GM19397 (cell line): ENCODE data around the gene NAT14.
A peak's percentile ranks its signal among the peaks of the same experiment; 100 is the strongest.

ENCODE experiments used
- ATAC-seq: cut with Tn5 transposase; IDR thresholded peaks from one replicate; pipeline ENCODE4 v1.9.1; 2021; ENCODE audit warnings: mild to moderate bottlenecking, moderate library complexity; ENCODE audit not compliant: unreplicated experiment

Gene NAT14

DNA sequence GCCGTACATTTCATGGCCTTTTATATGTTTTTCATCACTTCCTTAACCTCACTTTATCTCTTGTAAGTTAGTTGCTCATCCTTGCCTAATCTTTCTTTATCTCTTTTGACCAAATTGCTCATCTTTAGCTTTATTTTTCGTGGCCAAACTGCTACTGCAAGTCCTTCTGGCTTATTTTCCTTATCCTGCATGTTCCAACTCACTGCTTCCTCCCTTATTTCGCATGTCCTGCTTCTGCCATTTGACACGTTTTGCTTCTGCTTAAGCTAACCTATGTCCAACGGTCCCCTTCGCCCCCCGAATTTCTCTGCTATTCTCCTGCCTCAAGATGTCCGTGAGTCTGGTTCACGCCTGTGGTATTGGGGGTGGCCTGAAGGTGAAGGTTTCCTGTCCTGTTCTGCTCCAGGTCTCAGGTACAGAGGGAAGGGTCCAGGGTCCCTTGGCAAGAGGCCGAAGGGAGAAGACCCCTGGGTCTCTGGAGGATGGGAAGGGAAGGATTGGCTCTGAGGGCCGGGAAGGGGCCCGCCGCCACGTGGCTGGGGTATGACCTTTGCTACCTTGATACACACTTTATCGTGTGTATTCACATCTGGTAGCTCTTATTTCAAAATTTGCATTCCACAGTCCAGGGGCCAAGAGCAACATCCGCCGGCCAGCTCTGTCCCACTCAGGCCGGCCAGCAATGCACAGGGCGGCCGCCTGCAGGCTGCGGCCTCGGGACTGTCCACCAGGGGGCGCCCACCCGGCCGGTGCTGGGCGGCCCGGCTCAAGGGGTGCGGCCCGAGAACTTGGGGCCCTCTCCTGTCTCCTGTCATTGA, 17.5 kb upstream of the NAT14 start:
- ATAC-seq, result no peak

GRCh38 chr19:55468054-55468393, 17.0 kb upstream of the NAT14 start:
- no peak for ATAC-seq

- no peak for ATAC-seq
These were observed 13.7 kb upstream of the NAT14 start for GRCh38 chr19:55471266-55471665.

DNA sequence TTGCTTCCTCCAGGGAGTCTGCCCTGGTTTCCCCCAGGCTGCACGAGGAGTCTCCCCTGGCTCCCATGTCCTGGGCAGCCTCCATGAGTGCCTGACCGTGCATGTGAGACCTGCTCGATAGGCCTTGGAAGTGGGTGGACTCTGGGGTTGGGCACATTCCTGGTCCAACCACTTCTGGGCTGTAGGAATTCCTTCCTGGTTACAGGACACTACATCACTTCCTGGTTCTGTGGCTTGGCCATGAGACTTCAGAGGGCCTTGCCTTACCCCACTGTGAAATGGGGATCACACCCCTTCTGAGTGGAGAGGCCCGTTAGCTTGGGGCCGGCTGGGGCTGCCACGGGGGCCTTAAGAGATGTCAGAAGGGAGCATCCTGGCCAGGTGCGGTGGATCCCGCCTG, 12.5 kb upstream of the NAT14 start:
- no peak for ATAC-seq

GRCh38 chr19:55473225-55474012, 11.6 kb upstream of the NAT14 start:
- no peak for ATAC-seq

GRCh38 chr19:55474269-55475265, 10.4 kb upstream of the NAT14 start:
- ATAC-seq, result no peak

DNA sequence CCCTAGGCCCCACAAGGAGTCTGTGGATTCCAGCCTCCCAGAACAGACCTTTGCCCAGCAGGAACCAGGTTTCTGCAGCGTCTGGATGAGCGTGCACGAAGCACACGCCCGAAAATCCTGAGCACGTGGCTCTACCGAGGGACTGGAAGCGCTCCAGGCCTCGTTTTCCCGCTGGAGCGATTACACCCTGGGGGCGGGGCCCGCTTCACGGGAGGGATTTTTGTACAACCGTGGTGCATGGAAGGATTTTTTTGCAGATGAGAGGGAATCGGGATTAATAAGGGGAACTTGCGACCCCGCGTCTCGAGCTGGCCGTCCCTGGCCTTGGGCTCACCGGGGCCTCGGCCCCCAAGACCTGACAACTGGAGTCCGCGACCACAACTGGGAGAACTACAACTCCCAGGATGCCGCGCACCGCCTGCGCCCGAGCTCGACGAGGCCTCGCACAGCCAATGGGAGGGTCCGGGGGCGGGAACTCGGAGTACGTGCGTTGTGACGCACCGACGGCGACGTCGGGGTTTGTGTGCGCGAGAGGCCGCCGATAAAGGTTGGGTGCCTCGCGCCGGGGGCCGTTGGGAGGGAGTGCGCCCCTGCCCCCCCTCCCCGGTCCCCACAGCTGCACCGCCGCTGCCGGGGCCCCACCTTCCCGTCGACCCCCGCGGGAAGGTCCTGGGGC, 8.8 kb upstream of the NAT14 start, which contains the start of gene ZNF628:
TSS of gene ZNF628 (plus strand) at position 518 of the 676 bp plus-strand sequence. CDS start 3,294 bp downstream, outside the sequence.
- peak; percentile 93 for ATAC-seq

GRCh38 chr19:55477905-55478304, 7.1 kb upstream of the NAT14 start:
- no peak for ATAC-seq

DNA sequence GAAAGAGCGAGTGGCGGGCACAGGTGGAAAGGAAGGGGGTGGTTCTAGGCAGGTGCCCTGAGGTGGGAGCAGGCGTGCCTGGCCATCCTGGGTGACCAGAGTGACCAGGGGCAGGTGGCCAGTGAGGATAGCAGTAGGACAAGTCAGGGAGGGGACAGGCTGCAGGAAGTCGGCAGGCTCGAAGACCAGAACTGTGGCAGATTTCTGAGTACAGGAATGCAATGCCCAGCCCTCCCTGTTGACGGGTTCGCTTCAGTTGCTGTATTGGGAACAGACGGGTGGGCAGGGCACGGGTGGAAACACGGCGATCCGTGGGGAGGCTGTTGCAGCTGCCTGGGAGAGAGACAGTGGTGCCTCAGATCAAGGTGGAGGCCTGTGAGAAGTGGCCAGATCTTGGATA, 6.6 kb upstream of the NAT14 start:
- no peak for ATAC-seq

- no peak for ATAC-seq
These were observed 5.9 kb upstream of the NAT14 start for GRCh38 chr19:55479045-55479444.

GRCh38 chr19:55479451-55480230, 5.3 kb upstream of the NAT14 start:
- no peak for ATAC-seq

- ATAC-seq, result no peak
These were observed 3.7 kb upstream of the NAT14 start for GRCh38 chr19:55481148-55481793.

DNA sequence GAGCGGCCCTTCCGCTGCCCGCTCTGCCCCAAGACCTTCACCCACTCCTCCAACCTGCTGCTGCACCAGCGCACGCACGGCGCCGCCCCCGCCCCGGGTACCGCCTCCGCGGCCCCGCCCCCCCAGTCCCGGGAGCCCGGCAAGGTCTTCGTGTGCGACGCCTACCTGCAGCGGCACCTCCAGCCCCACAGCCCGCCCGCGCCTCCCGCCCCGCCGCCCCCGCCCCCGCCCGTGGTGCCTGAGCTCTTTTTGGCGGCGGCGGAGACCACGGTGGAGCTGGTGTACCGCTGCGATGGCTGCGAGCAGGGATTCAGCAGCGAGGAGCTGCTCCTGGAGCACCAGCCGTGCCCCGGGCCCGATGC, 3.2 kb upstream of the NAT14 start:
- ATAC-seq, result no peak

- ATAC-seq, result no peak
These were observed 2.6 kb upstream of the NAT14 start for GRCh38 chr19:55482156-55482961.

GRCh38 chr19:55482967-55483705, 1.9 kb upstream of the NAT14 start:
- no peak for ATAC-seq

- no peak for ATAC-seq
These were observed 1.0 kb upstream of the NAT14 start for GRCh38 chr19:55483706-55484592.
